Stimulated activated CD4-positive, alpha-beta T cell treated with anti-CD3 and anti-CD28 coated beads, TNF-alpha, amount 100 ng/mL, for 24 hours (primary cell): ENCODE results near the gene P2RY6.

Experiments
- DNase-seq, 3 experiments: peaks; one replicate each; pipeline ENCODE4 v3.0.0-alpha.2; 2020; ENCODE audit warnings: low read depth in 3 of 3

The P2RY6 gene

GRCh38 chr11:73237471-73238290 is 34.5 kb upstream of the P2RY6 start:
- DNase-seq: no peak

GRCh38 chr11:73239111-73239521 is 33.0 kb upstream of the P2RY6 start:
- DNase-seq: no peak

- DNase-seq: no peak
Measured at GRCh38 chr11:73239571-73240189, 32.5 kb upstream of the P2RY6 start.

GRCh38 chr11:73240190-73240781 is 31.9 kb upstream of the P2RY6 start:
- DNase-seq: no peak

- DNase-seq: no peak
Measured at GRCh38 chr11:73241300-73241699, 30.8 kb upstream of the P2RY6 start.

GRCh38 chr11:73242251-73243092 is 29.7 kb upstream of the P2RY6 start:
- DNase-seq: peak; percentile 43 to 76 (median 53)

GRCh38 chr11:73243093-73243485 is 29.0 kb upstream of the P2RY6 start:
- no peak for DNase-seq

- no peak for DNase-seq
Measured at GRCh38 chr11:73244589-73245240, 27.4 kb upstream of the P2RY6 start.

- no peak for DNase-seq
Measured at GRCh38 chr11:73245461-73245860, 26.7 kb upstream of the P2RY6 start.

- DNase-seq: no peak
Measured at GRCh38 chr11:73246303-73246702, 25.8 kb upstream of the P2RY6 start.

- no peak for DNase-seq
Measured at GRCh38 chr11:73248526-73249185, 23.5 kb upstream of the P2RY6 start.

- DNase-seq: no peak
Measured at GRCh38 chr11:73249304-73249703, 22.8 kb upstream of the P2RY6 start.

GRCh38 chr11:73249853-73250783 is 22.0 kb upstream of the P2RY6 start:
- DNase-seq: no peak

- DNase-seq: no peak
Measured at GRCh38 chr11:73252577-73253191, 19.5 kb upstream of the P2RY6 start.

GRCh38 chr11:73257342-73258103 is 14.6 kb upstream of the P2RY6 start:
- DNase-seq: no peak

GRCh38 chr11:73258104-73259035 is 13.8 kb upstream of the P2RY6 start:
- DNase-seq: no peak

GRCh38 chr11:73259406-73260126 is 12.6 kb upstream of the P2RY6 start:
- DNase-seq: no peak
